HEK293 (cell line): ENCODE measurements around the gene PGGHG.

ENCODE experiments used
- MYNN ChIP-seq: fragments of 450-650 bp; formaldehyde crosslinking; IDR thresholded peaks from 2 replicates; pipeline ENCODE4 v1.5.1; 2016; ENCODE audit warnings: missing biosample characterization, missing genetic modification characterization, borderline replicate concordance
- ZEB2 ChIP-seq: fragments of 450-650 bp; formaldehyde crosslinking; IDR thresholded peaks from 2 replicates; pipeline ENCODE4 v1.5.1; 2016; ENCODE audit warnings: missing biosample characterization, missing genetic modification characterization
- ZNF157 ChIP-seq: fragments of 450-650 bp; formaldehyde crosslinking; IDR thresholded peaks from 2 replicates; pipeline ENCODE4 v1.5.1; 2016; ENCODE audit warnings: missing biosample characterization, missing genetic modification characterization
- ZNF175 ChIP-seq: fragments of 450-650 bp; formaldehyde crosslinking; IDR thresholded peaks from 2 replicates; pipeline ENCODE4 v1.5.1; 2016; ENCODE audit warnings: missing biosample characterization, missing genetic modification characterization
- ZNF274 ChIP-seq, 2 experiments: fragments of 200-500 bp in 1 of 2; fragments of 450-650 bp in 1 of 2; sonication (Bioruptor generic) in 1 of 2; formaldehyde crosslinking in 1 of 2; IDR thresholded peaks; 2 replicates each; pipeline versions ENCODE4 v1.5.1 to v1.6.1; 2014 to 2016; ENCODE audit warnings: borderline replicate concordance in 1 of 2, inconsistent platforms in 1 of 2, low read length in 1 of 2, missing biosample characterization in 1 of 2, missing genetic modification characterization in 1 of 2
- ZNF660 ChIP-seq: fragments of 450-650 bp; IDR thresholded peaks from 2 replicates; pipeline ENCODE4 v1.5.1; 2018; ENCODE audit warnings: missing biosample characterization, mild to moderate bottlenecking, missing genetic modification characterization
- TF ChIP-seq, protein P1 (sequence below): fragments of 450-650 bp; formaldehyde crosslinking; IDR thresholded peaks from 2 replicates; pipeline ENCODE4 v1.5.1; 2017; ENCODE audit warnings: missing biosample characterization, missing genetic modification characterization
- TF ChIP-seq, protein P2 (sequence below): fragments of 450-650 bp; formaldehyde crosslinking; IDR thresholded peaks from 2 replicates; pipeline ENCODE4 v1.5.1; 2016; ENCODE audit warnings: missing biosample characterization, missing genetic modification characterization
- TF ChIP-seq, protein P3 (sequence below): IDR thresholded peaks from 2 replicates; pipeline ENCODE4 v1.6.1; 2011; ENCODE audit warnings: mild to moderate bottlenecking, low read depth, low read length, borderline replicate concordance
- TF ChIP-seq, protein P4 (sequence below): fragments of 450-650 bp; formaldehyde crosslinking; IDR thresholded peaks from 2 replicates; pipeline ENCODE4 v1.5.1; 2016; ENCODE audit warnings: missing biosample characterization, missing genetic modification characterization

DNA sequence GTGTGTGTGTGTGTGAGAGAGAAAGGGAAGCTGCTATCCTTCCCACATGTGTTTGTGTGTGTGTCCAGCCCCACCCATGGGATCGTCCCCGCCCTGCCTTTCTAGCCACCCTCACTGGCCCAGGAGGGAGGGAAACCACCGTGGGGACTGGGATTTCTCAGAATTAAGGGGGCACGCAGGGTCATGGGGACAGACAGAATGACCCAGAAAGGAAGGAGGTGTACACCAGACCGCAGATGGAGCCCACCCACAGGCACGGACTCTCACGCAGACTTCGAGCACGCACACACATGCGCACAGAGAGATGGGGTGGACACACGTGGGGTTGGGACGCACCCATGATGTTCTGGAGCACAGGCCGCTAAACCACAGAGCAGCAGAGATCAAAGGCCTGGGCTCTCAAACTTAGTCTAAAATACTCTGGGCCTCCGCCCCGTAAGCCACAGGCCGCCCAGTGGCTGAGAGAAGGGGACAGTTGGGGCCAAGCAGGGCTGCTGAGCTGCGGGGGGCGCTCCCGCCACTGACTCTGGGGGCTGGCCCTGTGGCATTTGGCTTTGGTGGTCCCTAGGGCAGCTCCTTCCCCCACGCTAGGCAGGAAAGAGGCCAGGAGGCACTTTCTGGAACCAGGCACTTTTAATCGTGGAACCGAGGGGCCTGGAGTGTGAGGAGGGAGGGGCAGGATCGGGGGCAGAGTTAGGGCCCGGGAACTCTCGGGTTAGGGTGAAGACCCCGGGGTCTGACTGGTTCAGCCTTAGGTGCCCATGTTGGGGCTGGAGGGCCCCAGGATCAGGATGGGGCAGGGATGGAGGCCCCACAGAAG lies 8.9 kb downstream of the PGGHG start:
- TF ChIP-seq ZNF274 (IDR thresholded peaks at IDR 0.05; ENCODE audit: low read length) (no peak), ZNF274 (tag by site-specific recombination; IDR thresholded peaks at IDR 0.05; ENCODE audit: borderline replicate concordance) (no peak), ZNF660 (tag by site-specific recombination) (no peak), MYNN (no peak), ZNF157 (tag by site-specific recombination) (no peak), ZEB2 (tag by site-specific recombination) (no peak), ZNF175 (tag by site-specific recombination) (no peak)
- TF ChIP-seq, protein P1, sequence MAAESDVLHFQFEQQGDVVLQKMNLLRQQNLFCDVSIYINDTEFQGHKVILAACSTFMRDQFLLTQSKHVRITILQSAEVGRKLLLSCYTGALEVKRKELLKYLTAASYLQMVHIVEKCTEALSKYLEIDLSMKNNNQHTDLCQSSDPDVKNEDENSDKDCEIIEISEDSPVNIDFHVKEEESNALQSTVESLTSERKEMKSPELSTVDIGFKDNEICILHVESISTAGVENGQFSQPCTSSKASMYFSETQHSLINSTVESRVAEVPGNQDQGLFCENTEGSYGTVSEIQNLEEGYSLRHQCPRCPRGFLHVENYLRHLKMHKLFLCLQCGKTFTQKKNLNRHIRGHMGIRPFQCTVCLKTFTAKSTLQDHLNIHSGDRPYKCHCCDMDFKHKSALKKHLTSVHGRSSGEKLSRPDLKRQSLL (tag by site-specific recombination), result no peak
- TF ChIP-seq, protein P2, sequence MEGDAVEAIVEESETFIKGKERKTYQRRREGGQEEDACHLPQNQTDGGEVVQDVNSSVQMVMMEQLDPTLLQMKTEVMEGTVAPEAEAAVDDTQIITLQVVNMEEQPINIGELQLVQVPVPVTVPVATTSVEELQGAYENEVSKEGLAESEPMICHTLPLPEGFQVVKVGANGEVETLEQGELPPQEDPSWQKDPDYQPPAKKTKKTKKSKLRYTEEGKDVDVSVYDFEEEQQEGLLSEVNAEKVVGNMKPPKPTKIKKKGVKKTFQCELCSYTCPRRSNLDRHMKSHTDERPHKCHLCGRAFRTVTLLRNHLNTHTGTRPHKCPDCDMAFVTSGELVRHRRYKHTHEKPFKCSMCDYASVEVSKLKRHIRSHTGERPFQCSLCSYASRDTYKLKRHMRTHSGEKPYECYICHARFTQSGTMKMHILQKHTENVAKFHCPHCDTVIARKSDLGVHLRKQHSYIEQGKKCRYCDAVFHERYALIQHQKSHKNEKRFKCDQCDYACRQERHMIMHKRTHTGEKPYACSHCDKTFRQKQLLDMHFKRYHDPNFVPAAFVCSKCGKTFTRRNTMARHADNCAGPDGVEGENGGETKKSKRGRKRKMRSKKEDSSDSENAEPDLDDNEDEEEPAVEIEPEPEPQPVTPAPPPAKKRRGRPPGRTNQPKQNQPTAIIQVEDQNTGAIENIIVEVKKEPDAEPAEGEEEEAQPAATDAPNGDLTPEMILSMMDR, result no peak
- TF ChIP-seq, protein P3, sequence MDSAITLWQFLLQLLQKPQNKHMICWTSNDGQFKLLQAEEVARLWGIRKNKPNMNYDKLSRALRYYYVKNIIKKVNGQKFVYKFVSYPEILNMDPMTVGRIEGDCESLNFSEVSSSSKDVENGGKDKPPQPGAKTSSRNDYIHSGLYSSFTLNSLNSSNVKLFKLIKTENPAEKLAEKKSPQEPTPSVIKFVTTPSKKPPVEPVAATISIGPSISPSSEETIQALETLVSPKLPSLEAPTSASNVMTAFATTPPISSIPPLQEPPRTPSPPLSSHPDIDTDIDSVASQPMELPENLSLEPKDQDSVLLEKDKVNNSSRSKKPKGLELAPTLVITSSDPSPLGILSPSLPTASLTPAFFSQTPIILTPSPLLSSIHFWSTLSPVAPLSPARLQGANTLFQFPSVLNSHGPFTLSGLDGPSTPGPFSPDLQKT, result no peak
- TF ChIP-seq, protein P4, sequence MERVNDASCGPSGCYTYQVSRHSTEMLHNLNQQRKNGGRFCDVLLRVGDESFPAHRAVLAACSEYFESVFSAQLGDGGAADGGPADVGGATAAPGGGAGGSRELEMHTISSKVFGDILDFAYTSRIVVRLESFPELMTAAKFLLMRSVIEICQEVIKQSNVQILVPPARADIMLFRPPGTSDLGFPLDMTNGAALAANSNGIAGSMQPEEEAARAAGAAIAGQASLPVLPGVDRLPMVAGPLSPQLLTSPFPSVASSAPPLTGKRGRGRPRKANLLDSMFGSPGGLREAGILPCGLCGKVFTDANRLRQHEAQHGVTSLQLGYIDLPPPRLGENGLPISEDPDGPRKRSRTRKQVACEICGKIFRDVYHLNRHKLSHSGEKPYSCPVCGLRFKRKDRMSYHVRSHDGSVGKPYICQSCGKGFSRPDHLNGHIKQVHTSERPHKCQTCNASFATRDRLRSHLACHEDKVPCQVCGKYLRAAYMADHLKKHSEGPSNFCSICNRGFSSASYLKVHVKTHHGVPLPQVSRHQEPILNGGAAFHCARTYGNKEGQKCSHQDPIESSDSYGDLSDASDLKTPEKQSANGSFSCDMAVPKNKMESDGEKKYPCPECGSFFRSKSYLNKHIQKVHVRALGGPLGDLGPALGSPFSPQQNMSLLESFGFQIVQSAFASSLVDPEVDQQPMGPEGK (tag by site-specific recombination), result no peak
